ENCODE data around the gene CFAP45.
A peak's percentile ranks its signal among the peaks of the same experiment; 100 is the strongest.

Gene CFAP45

GRCh38 chr1:159853417-159854115 lies 46.4 kb downstream of the CFAP45 start:
- no peak for DNase-seq (ENCODE audit: low spot score)

GRCh38 chr1:159851407-159851806 lies 48.6 kb downstream of the CFAP45 start:
- no peak for DNase-seq (ENCODE audit: low spot score)

- no peak for DNase-seq (ENCODE audit: low spot score)
Measured at GRCh38 chr1:159849626-159850366, 50.2 kb downstream of the CFAP45 start.

- DNase-seq (ENCODE audit: low spot score): no peak
Measured at GRCh38 chr1:159848326-159848725, 51.6 kb downstream of the CFAP45 start.

DNA sequence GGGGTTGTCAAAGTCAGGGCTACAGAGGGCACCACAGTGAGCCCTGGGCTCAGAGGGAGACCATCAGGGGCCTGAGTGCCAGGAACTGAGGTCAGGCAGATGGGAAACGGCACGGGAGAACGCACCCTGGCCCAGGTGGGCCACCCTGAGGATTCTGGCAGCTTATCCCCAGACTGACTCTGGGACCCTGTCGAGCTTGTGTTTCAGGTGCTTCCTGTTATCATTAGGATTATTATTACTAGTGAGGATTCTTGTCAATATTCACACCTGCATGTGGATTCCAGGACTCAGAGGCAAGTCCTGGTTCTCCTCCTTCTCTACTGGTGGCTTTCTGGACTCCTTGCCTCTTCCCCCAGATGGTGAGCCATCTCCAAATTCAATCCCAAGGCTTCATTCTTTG lies 52.7 kb downstream of the CFAP45 start:
- no peak for DNase-seq (ENCODE audit: low spot score)

DNA sequence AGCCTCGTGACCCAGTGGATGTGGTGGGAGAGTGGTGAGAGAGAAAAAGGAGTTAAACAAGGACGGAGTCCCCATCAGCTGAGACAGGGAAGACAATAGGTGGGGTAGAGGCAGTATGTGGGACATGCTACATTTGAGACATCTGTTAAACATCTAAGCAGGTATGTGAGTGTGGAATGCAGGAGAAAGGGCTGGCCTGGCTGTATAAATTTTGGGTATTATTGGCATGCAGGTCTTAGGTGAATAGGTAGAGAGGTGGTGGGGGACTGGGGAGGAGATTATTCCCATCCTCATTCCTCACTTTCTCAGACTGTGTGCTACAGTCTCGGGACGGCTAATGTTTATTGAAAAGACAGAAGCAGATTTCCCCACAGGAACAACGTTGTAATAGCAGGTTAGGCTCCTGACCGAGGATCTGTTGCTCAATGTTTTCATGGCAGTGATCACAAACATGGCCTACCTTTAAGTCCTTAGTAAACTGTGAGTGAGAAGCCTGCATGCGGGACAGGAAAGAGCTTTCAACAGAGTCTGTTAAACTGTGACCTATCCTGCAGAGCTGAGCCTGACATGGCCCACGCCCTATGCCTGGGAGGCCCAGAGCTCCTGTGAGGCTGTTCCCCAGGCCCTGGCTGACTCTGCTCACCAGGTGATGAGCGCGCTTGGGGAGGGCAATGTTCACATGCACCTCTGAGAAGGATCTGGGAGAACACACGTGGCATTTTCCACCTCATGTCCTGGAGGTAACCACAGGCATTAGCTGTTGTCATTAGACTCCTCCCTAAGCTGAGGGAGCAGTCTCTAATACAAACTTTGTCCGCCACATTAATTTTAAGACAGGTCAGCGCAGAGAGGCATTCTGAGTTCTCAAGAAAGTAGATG lies 54.0 kb downstream of the CFAP45 start:
- no peak for DNase-seq (ENCODE audit: low spot score)

GRCh38 chr1:159843459-159843858 lies 56.5 kb downstream of the CFAP45 start:
- no peak for DNase-seq (ENCODE audit: low spot score)

- DNase-seq (ENCODE audit: low spot score): no peak
Measured at GRCh38 chr1:159841749-159842148, 58.2 kb downstream of the CFAP45 start.

GRCh38 chr1:159839116-159839849 lies 60.7 kb downstream of the CFAP45 start:
- DNase-seq (ENCODE audit: low spot score): no peak

DNA sequence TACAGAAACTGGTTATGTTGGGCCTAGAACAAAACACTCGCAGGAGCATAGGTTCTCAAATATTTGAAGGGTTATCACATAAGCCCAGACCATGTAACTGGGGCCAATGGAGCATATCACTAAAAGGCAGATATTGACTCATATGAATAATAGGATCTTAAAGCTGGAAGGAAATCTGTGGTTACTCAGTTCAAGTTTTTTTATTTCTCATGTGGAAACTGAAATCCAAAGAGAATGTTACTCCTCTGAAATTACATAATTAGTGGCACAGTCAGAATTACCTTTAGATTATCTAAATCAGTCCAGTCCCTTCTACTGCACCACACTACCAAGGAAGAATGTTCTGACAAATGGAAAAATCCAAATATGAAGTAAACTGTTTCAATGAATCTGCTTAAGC lies 61.2 kb downstream of the CFAP45 start:
- DNase-seq (ENCODE audit: low spot score): no peak

DNA sequence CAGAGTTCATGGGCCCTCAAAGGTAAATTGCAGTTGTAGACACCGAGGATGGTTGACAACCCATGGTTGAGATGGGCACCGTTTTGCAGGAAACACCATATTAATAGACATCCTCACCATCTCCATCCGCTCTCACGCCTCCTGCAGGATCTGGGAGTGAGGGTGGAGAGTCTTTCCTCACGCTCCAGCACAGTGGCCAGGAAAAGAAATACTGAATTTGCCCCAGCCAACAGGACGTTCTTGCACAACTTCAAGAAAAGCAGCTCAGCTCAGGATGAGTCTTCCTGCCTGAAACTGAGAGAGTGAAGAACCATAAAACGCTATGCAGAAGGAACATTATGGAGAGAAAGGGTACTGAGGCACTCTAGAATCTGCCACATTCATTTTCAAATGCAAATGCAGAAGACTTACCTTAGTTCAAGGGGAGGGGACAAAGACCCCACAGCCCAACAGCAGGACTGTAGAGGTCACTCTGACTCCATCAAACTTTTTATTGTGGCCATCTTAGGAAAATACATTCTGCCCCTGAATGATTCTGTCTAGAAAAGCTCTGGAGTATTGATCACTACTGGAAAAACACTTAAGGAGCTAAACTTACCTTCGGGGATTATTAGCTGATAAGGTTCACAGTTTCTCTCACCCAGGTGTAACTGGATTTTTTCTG lies 64.0 kb downstream of the CFAP45 start:
- DNase-seq (ENCODE audit: low spot score): no peak

DNA sequence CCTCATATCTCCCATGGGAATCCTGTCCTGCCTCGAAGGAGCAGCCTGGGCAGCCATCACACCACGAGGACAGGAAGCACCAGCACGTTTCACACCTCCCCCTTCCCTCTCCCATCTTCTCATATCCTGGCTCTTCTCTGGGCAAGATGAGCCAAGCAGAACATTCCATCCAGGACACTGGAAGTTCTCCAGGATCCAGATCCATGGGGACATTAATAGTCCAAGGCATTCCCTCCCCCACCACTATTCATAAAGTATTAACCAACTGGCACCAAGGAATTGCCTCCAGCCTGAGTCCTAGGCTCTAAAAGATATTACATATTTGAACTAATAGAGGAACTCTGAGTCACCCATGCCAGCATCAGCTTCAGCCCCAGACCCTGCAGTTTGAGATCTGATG lies 64.6 kb downstream of the CFAP45 start:
- no peak for DNase-seq (ENCODE audit: low spot score)

DNA sequence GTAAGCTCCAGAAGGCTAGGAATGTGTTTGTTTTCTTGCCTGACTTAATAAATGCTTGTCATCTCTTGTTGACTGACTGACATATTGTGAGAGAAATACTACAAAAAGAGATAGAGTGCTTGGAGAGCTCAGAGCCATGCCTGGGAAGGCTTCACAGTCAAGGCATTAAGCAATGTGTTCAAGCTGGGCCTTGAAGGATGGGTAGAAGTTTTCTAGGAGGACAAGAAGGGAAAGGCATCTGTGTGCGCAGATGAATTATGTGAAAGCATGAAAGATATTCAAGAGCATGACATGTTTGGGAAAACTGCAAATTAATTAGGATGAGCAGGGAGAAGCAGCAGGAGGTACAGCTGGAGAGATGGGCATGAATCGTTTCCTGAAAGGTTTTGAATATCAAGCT lies 67.7 kb downstream of the CFAP45 start:
- DNase-seq (ENCODE audit: low spot score): no peak

DNA sequence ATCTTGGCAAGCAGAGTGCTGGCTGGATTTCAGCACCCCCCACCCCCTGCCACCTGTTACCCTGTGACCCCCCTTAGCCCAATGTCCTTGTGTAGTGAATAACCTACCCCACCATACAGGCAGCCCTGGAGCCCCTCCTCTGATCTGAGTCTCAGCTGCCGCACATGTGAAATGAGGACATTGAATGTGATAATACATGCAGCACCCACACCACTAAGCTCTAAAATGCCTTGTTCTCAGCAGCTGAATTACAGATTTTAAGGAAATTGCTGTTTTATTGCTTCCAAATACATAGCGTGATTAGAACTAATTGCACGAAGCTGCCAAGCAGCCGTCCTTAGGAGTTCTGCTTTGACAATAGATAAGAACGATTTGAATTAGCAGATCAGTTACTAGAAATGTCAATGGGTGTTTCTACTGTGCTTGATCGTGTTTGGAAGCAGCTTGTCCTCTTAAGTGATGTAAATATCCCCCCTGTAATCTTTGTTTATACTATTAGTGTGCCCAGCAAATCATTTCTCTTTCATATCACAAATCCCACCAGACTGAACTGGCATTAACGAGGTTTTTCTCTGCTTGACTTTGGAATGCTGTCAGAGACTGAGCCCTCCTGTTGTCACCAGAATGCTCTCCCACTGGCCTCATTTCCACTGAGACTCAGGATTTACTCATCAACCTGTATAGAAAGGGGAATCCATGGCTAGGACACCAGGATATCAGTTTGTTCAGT lies 68.4 kb downstream of the CFAP45 start:
- DNase-seq (ENCODE audit: low spot score): no peak

GRCh38 chr1:159830722-159831121 lies 69.2 kb downstream of the CFAP45 start:
- no peak for DNase-seq (ENCODE audit: low spot score)

DNA sequence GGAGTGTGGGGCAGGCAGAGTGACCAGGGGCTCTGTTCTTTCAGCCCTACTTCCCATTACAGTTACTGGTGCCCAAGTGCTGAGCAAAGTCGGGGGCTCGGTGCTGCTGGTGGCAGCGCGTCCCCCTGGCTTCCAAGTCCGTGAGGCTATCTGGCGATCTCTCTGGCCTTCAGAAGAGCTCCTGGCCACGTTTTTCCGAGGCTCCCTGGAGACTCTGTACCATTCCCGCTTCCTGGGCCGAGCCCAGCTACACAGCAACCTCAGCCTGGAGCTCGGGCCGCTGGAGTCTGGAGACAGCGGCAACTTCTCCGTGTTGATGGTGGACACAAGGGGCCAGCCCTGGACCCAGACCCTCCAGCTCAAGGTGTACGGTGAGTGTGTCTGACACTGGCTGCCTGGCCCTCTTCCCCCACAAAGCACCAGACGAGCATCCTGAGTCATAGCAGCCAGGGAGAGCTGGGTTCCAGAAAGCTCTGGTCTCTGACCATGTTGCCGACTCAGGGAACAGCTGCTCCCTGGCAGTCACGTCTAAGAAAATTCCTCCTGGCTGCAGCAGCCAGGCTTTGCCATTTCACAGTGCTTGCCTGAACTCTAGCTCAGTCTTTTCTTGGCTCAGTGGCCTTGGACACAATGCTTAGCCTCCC lies 70.0 kb downstream of the CFAP45 start:
- DNase-seq (ENCODE audit: low spot score): no peak

DNA sequence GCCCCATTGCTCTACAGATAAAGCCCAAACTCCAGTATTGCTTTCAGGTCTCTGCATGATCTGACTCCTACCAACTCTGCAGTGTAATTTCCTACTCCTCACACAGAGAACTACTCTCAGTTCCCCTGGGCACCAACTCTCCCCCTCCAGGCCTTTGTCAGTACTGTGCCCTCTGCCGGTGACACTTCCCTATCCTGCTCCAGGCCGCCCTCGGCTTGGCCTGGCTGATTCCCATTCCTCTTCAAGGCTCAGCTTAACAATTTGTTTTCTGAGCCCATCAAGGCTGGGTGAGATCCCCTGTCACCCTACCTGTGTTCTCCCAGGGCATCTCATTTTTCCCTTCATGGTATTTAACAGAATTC lies 70.7 kb downstream of the CFAP45 start:
- DNase-seq (ENCODE audit: low spot score): peak; percentile 37

GRCh38 chr1:159828581-159829272 lies 71.2 kb downstream of the CFAP45 start:
- no peak for DNase-seq (ENCODE audit: low spot score)

- no peak for DNase-seq (ENCODE audit: low spot score)
Measured at GRCh38 chr1:159828176-159828575, 71.8 kb downstream of the CFAP45 start.

- no peak for DNase-seq (ENCODE audit: low spot score)
Measured at GRCh38 chr1:159827549-159827948, 72.4 kb downstream of the CFAP45 start.
